PC-3 (cell line): ENCODE results near the gene METTL6. TPM values are rescaled to one million over a fixed set of nuclear protein-coding genes. Genes with fewer than 3 reads are reported as not detected.

Experiments
- ATAC-seq: fragments of 200-7000 bp; cut with Tn5 transposase; 2 replicates; pipeline ENCODE4 v1.9.1; 2020; ENCODE audit warnings: mild to moderate bottlenecking, moderate library complexity
- BruUV-seq: library from RNA; stranded (reverse); fragments of 400-500 nt; replicated peaks from 2 replicates; lab custom pipeline; 2021; lab: Mats Ljungman, UMichigan
- CTCF ChIA-PET: fragments of 300-600 bp; sonication (Branson Sonifier 250); formaldehyde crosslinking; loops from one replicate; lab custom pipeline; 2022; ENCODE audit warnings: antibody characterized with exemption; lab: Charles Lee
- POLR2A ChIA-PET: fragments of 300-600 bp; sonication (Branson Sonifier 250); formaldehyde crosslinking; loops from one replicate; lab custom pipeline; 2022; ENCODE audit warnings: antibody characterized with exemption; ENCODE audit not compliant: unreplicated experiment; lab: Charles Lee
- DNase-seq: peaks from one replicate; pipeline ENCODE4 v3.0.0-alpha.2; 2015
- H2AFZ ChIP-seq: fragments of 300-600 bp; sonication (generic); 2 replicates; pipeline ENCODE4 v1.6.0; 2016; ENCODE audit warnings: antibody characterized with exemption, low read length
- H3F3A ChIP-seq: fragments of 300-600 bp; sonication (generic); one replicate; pipeline ENCODE4 v1.6.0; 2017; ENCODE audit warnings: antibody characterized with exemption, low read length, control low read depth, mild to moderate bottlenecking; ENCODE audit not compliant: unreplicated experiment
- H3K27ac ChIP-seq: fragments of 300-600 bp; sonication (generic); 2 replicates; pipeline ENCODE4 v1.5.1; 2016; ENCODE audit warnings: mild to moderate bottlenecking, low read length
- H3K27me3 ChIP-seq: fragments of 300-600 bp; sonication (generic); 2 replicates; pipeline ENCODE4 v1.6.1; 2016; ENCODE audit warnings: low read length, mixed read lengths
- H3K36me3 ChIP-seq: fragments of 300-600 bp; sonication (generic); 2 replicates; pipeline ENCODE4 v1.6.1; 2016; ENCODE audit warnings: low read depth, mixed run types, low read length, mixed read lengths
- H3K4me1 ChIP-seq: fragments of 300-600 bp; sonication (generic); 2 replicates; pipeline ENCODE4 v1.5.1; 2016; ENCODE audit warnings: low read length; ENCODE audit not compliant: insufficient read depth
- H3K4me2 ChIP-seq: fragments of 300-600 bp; sonication (generic); 2 replicates; pipeline ENCODE4 v1.6.0; 2016; ENCODE audit warnings: low read length
- H3K4me3 ChIP-seq: fragments of 300-600 bp; sonication (generic); 2 replicates; pipeline ENCODE4 v1.5.1; 2016; ENCODE audit warnings: mild to moderate bottlenecking, low read length, mixed read lengths
- H3K79me2 ChIP-seq: fragments of 300-600 bp; sonication (generic); 2 replicates; pipeline ENCODE4 v1.6.1; 2017; ENCODE audit warnings: low read length, mixed read lengths
- H3K9ac ChIP-seq: fragments of 300-600 bp; sonication (generic); 2 replicates; pipeline ENCODE4 v1.6.0; 2016; ENCODE audit warnings: mild to moderate bottlenecking, low read length
- H3K9me2 ChIP-seq: fragments of 300-600 bp; sonication (generic); replicated peaks from 2 replicates; pipeline ENCODE4 v1.6.1; 2016; ENCODE audit warnings: mixed run types, low read length, mixed read lengths
- H3K9me3 ChIP-seq: fragments of 300-600 bp; sonication (generic); 2 replicates; pipeline ENCODE4 v1.6.1; 2016; ENCODE audit warnings: low read length, mixed read lengths
- H4K20me1 ChIP-seq: fragments of 300-600 bp; sonication (generic); 2 replicates; pipeline ENCODE4 v1.6.1; 2016; ENCODE audit warnings: low read length, mixed read lengths
- CTCF ChIP-seq: fragments of 300-600 bp; sonication (generic); conservative IDR thresholded peaks from 2 replicates; pipeline ENCODE4 v1.5.1; 2017; ENCODE audit warnings: antibody characterized with exemption, low read depth, mild to moderate bottlenecking, low read length
- EZH2 ChIP-seq: fragments of 300-600 bp; sonication (generic); IDR thresholded peaks from one replicate; pipeline ENCODE4 v1.6.1; 2017; ENCODE audit warnings: antibody characterized with exemption, mild to moderate bottlenecking, low read length; ENCODE audit not compliant: unreplicated experiment
- EZH2phosphoT487 ChIP-seq: fragments of 300-600 bp; sonication (generic); IDR thresholded peaks from 2 replicates; pipeline ENCODE4 v1.6.1; 2018; ENCODE audit warnings: mild to moderate bottlenecking, antibody characterized with exemption, low read length, borderline replicate concordance
- intact Hi-C: fragments of 100-400 bp; cut with micrococcal nuclease; formaldehyde crosslinking; loops from 2 replicates; pipeline ENCODE4 v1.9.0; 2023
- total RNA-seq: library from RNA; depleted of rRNA; stranded (reverse); fragments of >200 nt; gene quantifications from 2 replicates; pipeline ENCODE4 v1.2.3, GENCODE V29; 2014

The METTL6 gene
- total RNA-seq, 1 experiment from 2014 or later: 22.4 TPM

GRCh38 chr3:15455756-15456155, 28.4 kb upstream of the METTL6 start:
- H3K27me3 ChIP-seq: no peaks in the 10 kb centered on the region
- H3K9me3 ChIP-seq: no peaks in the 10 kb centered on the region
- TF ChIP-seq CTCF (no peak), EZH2phosphoT487 (no peak), EZH2 (no peak)
- no peak overlapping the region for H3K27ac ChIP-seq
- no peak overlapping the region for H3K4me3 ChIP-seq
- H3F3A ChIP-seq: no peaks in the 10 kb centered on the region
- ChIA-PET POLR2A (no interaction called here), CTCF (interaction anchor here (0.6 kb wide), 1 partner anchor 25 kb away, joined by 6 read pairs; no protein-coding TSS in a partner anchor)
- H3K4me1 ChIP-seq: no peaks in the 10 kb centered on the region
- H2AFZ ChIP-seq: no peak overlapping the region
- DNase-seq (no peak), ATAC-seq (no peak)
- no peaks in the 10 kb centered on the region for H3K79me2 ChIP-seq
- H3K9ac ChIP-seq: no peak overlapping the region
- no peaks in the 10 kb centered on the region for H3K9me2 ChIP-seq
- no peak overlapping the region for H3K4me2 ChIP-seq
- BruUV-seq: no TSS peak
- H4K20me1 ChIP-seq: no peaks in the 10 kb centered on the region
- H3K36me3 ChIP-seq: no peaks in the 10 kb centered on the region
- intact Hi-C loops: no loop called here

GRCh38 chr3:15454965-15455364, 27.6 kb upstream of the METTL6 start:
- DNase-seq: no peak
- Histone ChIP-seq H3K4me3 (no peak overlapping the region), H4K20me1 (no peaks in the 10 kb centered on the region), H3F3A (no peaks in the 10 kb centered on the region), H3K9ac (no peak overlapping the region), H2AFZ (no peak overlapping the region), H3K79me2 (no peaks in the 10 kb centered on the region), H3K9me2 (no peaks in the 10 kb centered on the region), H3K9me3 (no peaks in the 10 kb centered on the region), H3K4me2 (no peak overlapping the region), H3K36me3 (no peaks in the 10 kb centered on the region), H3K27me3 (no peaks in the 10 kb centered on the region), H3K4me1 (no peaks in the 10 kb centered on the region), H3K27ac (no peak overlapping the region)
- CTCF ChIA-PET: no interaction called here
- TF ChIP-seq EZH2: no peak
- no peak for TF ChIP-seq EZH2phosphoT487
- no peak for TF ChIP-seq CTCF
- no peak for ATAC-seq
- intact Hi-C loops: no loop called here
- POLR2A ChIA-PET: no interaction called here
- BruUV-seq: no TSS peak

- Histone ChIP-seq H3K9ac (no peak overlapping the region), H4K20me1 (no peaks in the 10 kb centered on the region), H3K4me1 (no peaks in the 10 kb centered on the region), H3K9me3 (no peaks in the 10 kb centered on the region), H2AFZ (no peak overlapping the region), H3K4me2 (no peak overlapping the region), H3K79me2 (no peaks in the 10 kb centered on the region), H3K9me2 (no peaks in the 10 kb centered on the region), H3K27me3 (no peaks in the 10 kb centered on the region), H3K27ac (no peak overlapping the region), H3K4me3 (no peak overlapping the region), H3K36me3 (no peaks in the 10 kb centered on the region), H3F3A (no peaks in the 10 kb centered on the region)
- BruUV-seq: no TSS peak
- ChIA-PET CTCF (no interaction called here), POLR2A (interaction anchor here (0.5 kb wide), 1 partner anchor 1708 kb away, joined by 3 read pairs; no protein-coding TSS in a partner anchor)
- ATAC-seq: no peak
- DNase-seq: no peak
- no peak for TF ChIP-seq CTCF
- TF ChIP-seq EZH2: no peak
- no peak for TF ChIP-seq EZH2phosphoT487
- intact Hi-C loops: no loop called here
Measured at GRCh38 chr3:15453991-15454625, 26.8 kb upstream of the METTL6 start.
